ENCODE measurements around the gene ARMH4. TPM values are rescaled to one million over a fixed set of nuclear protein-coding genes. Genes with fewer than 3 reads are reported as not detected.

The ARMH4 gene
- total RNA-seq, 2 donors from 2014 or later = 17.3 to 30.7 TPM

DNA sequence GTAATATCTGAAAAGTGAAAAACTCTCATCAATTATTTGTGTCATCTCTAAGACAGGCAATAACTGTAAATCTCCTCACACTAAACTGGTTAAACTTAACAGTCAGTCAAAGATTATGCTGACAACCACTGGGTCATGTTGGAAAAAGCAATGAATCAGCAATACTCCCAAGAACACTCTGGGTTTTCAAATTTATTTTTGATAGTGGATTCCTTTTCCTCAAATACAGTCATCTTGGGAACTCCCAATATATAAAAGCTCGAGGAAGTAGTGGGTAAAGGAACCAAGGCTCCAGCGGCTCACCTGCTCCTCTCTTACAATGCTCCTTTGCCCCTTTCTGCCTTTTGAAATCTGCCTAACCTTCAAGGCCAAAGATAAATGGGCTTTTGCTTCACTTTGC is 70.0 kb downstream of the ARMH4 start:
- DNase-seq = no peak

DNA sequence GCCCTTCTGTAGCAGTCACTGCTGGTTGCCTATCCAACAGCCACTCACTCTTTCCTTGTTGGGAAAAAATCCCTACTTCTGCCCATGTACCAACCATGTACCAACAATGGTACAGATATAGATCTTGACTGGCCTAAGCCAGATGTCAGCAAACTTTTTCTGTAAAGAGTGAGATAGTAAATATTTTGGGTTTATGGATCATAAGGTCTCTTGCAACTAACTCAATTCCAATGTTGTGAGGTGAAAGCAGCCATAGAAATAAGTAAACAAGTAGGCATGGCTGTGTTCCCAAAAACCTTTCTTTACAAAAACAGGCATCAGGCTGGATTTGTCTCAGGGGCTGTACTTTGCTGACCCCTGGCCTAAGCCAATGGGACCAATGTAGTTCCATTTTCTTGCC is 73.5 kb downstream of the ARMH4 start:
- no peaks in the 10 kb centered on the region for H3K9me3 Mint-ChIP-seq
- Histone ChIP-seq H3K9ac (ENCODE audit: extremely low read depth, low read length, poor library complexity, severe bottlenecking) (no peak overlapping the region), H3K27ac (ENCODE audit: low read depth, low read length) (no peak overlapping the region), H3K4me1 (ENCODE audit: control insufficient read depth, insufficient read depth, low read length) (no peaks in the 10 kb centered on the region), H3K9me3 (ENCODE audit: control insufficient read depth, low read length) (no peaks in the 10 kb centered on the region), H3K27me3 (ENCODE audit: control insufficient read depth, insufficient read depth, low read length, poor library complexity, severe bottlenecking) (no peaks in the 10 kb centered on the region), H3K36me3 (ENCODE audit: control insufficient read depth, insufficient read depth, low read length) (no peaks in the 10 kb centered on the region), H3K4me3 (ENCODE audit: low read length) (no peak overlapping the region)
- TF ChIP-seq, protein P1, sequence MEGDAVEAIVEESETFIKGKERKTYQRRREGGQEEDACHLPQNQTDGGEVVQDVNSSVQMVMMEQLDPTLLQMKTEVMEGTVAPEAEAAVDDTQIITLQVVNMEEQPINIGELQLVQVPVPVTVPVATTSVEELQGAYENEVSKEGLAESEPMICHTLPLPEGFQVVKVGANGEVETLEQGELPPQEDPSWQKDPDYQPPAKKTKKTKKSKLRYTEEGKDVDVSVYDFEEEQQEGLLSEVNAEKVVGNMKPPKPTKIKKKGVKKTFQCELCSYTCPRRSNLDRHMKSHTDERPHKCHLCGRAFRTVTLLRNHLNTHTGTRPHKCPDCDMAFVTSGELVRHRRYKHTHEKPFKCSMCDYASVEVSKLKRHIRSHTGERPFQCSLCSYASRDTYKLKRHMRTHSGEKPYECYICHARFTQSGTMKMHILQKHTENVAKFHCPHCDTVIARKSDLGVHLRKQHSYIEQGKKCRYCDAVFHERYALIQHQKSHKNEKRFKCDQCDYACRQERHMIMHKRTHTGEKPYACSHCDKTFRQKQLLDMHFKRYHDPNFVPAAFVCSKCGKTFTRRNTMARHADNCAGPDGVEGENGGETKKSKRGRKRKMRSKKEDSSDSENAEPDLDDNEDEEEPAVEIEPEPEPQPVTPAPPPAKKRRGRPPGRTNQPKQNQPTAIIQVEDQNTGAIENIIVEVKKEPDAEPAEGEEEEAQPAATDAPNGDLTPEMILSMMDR (conservative IDR thresholded peaks at IDR 0.05) = no peak
- DNase-seq = no peak
- peaks cover 6% of the 10 kb centered on the region for H3K4me1 Mint-ChIP-seq
- H3K36me3 Mint-ChIP-seq (ENCODE audit: low read depth) = peaks cover 19% of the 10 kb centered on the region
- H3K4me3 Mint-ChIP-seq = no peak overlapping the region
- H3K27ac Mint-ChIP-seq = no peak overlapping the region
- H3K27me3 Mint-ChIP-seq (ENCODE audit: insufficient read depth) = no peaks in the 10 kb centered on the region

More for the DNA sequence above, 70.0 kb downstream of the ARMH4 start:
- H3K4me3 ChIP-seq (ENCODE audit: low read length) = no peak overlapping the region
- no peaks in the 10 kb centered on the region for H3K4me1 ChIP-seq (ENCODE audit: control insufficient read depth, insufficient read depth, low read length)
- no peaks in the 10 kb centered on the region for H3K27me3 ChIP-seq (ENCODE audit: control insufficient read depth, insufficient read depth, low read length, poor library complexity, severe bottlenecking)
- H3K4me1 Mint-ChIP-seq = peaks cover 16% of the 10 kb centered on the region
- H3K27me3 Mint-ChIP-seq (ENCODE audit: insufficient read depth) = no peaks in the 10 kb centered on the region
- 86 to 87% methylated on average over 2 of the region's 2 CpGs for WGBS, 2 experiments (ENCODE audit: insufficient coverage in 1 of 2, insufficient read length in 1 of 2)
- peaks cover 16% of the 10 kb centered on the region for H3K36me3 Mint-ChIP-seq (ENCODE audit: low read depth)
- H3K27ac Mint-ChIP-seq = no peak overlapping the region
- no peak overlapping the region for H3K27ac ChIP-seq (ENCODE audit: low read depth, low read length)
- no peaks in the 10 kb centered on the region for H3K36me3 ChIP-seq (ENCODE audit: control insufficient read depth, insufficient read depth, low read length)
- H3K9me3 Mint-ChIP-seq = no peaks in the 10 kb centered on the region
- no peak overlapping the region for H3K4me3 Mint-ChIP-seq
- H3K9me3 ChIP-seq (ENCODE audit: control insufficient read depth, low read length) = no peaks in the 10 kb centered on the region
- TF ChIP-seq, protein P1 (conservative IDR thresholded peaks at IDR 0.05) = no peak
- no peak overlapping the region for H3K9ac ChIP-seq (ENCODE audit: extremely low read depth, low read length, poor library complexity, severe bottlenecking)

DNA sequence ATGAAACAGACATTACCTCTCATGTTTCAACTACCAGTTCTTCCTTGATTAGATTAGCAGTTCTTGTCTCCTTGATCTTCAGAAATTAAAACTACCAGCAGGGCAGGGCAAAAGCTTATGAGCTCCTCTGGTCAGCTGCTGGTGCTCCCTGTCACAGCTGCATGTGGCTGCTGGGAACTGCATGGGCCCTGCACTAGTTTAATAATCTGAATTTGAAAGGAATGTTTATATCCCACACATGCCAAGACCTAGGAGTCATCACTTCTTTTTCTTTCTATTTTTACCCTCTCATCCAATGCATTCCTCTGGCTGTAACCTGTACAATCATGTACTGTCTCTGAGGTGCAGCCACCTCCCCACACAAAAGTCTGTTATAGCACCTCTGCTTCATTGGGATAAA is 73.9 kb downstream of the ARMH4 start:
- H3K4me3 ChIP-seq (ENCODE audit: low read length) = no peak overlapping the region
- H3K4me3 Mint-ChIP-seq = no peak overlapping the region
- H3K27ac Mint-ChIP-seq = no peak overlapping the region

More for the DNA sequence above, 73.9 kb downstream of the ARMH4 start:
- Mint-ChIP-seq H3K9me3 (no peaks in the 10 kb centered on the region), H3K27me3 (ENCODE audit: insufficient read depth) (no peaks in the 10 kb centered on the region), H3K4me1 (peaks cover 6% of the 10 kb centered on the region), H3K36me3 (ENCODE audit: low read depth) (peaks cover 19% of the 10 kb centered on the region)
- Histone ChIP-seq H3K9ac (ENCODE audit: extremely low read depth, low read length, poor library complexity, severe bottlenecking) (no peak overlapping the region), H3K36me3 (ENCODE audit: control insufficient read depth, insufficient read depth, low read length) (no peaks in the 10 kb centered on the region), H3K27me3 (ENCODE audit: control insufficient read depth, insufficient read depth, low read length, poor library complexity, severe bottlenecking) (no peaks in the 10 kb centered on the region), H3K4me1 (ENCODE audit: control insufficient read depth, insufficient read depth, low read length) (no peaks in the 10 kb centered on the region), H3K27ac (ENCODE audit: low read depth, low read length) (no peak overlapping the region), H3K9me3 (ENCODE audit: control insufficient read depth, low read length) (no peaks in the 10 kb centered on the region)
- no peak for DNase-seq
- TF ChIP-seq, protein P1 (conservative IDR thresholded peaks at IDR 0.05) = no peak
